HepG2 (cell line): ENCODE measurements around the gene CUL2. TPM values are rescaled to one million over a fixed set of nuclear protein-coding genes. Genes with fewer than 3 reads are reported as not detected.

Experiments
- ARNT2 ChIP-seq: sonication (generic); formaldehyde crosslinking; IDR thresholded peaks from 2 replicates; pipeline ENCODE4 v1.8.0; 2022; ENCODE audit warnings: mild to moderate bottlenecking, low read depth, missing genetic modification reagents, moderate library complexity
- CCAR2 ChIP-seq: fragments of 200-400 bp; formaldehyde crosslinking; optimal IDR thresholded peaks from 2 replicates; pipeline ENCODE3; 2018; ENCODE audit warnings: low read depth, mild to moderate bottlenecking, low read length, moderate library complexity
- FOSL1 ChIP-seq: sonication (generic); formaldehyde crosslinking; IDR thresholded peaks from 2 replicates; pipeline ENCODE4 v1.9.0; 2021; ENCODE audit warnings: missing genetic modification reagents, borderline replicate concordance
- GTF3A ChIP-seq: sonication (generic); formaldehyde crosslinking; conservative IDR thresholded peaks from 2 replicates; pipeline ENCODE4 v1.4.0; 2020; ENCODE audit warnings: mild to moderate bottlenecking, missing genetic modification reagents
- HNF4A ChIP-seq: sonication (generic); formaldehyde crosslinking; IDR thresholded peaks from 2 replicates; pipeline ENCODE4 v1.4.0; 2020; ENCODE audit warnings: missing genetic modification reagents
- MXI1 ChIP-seq: IDR thresholded peaks from 3 replicates; pipeline ENCODE4 v1.6.1; 2012; ENCODE audit warnings: low read depth, low read length, inconsistent platforms, borderline replicate concordance
- RAD21 ChIP-seq: fragments of 450-650 bp; formaldehyde crosslinking; IDR thresholded peaks from 2 replicates; pipeline ENCODE4 v1.5.0; 2020; ENCODE audit warnings: mild to moderate bottlenecking
- RXRB ChIP-seq: IDR thresholded peaks from 2 replicates; pipeline ENCODE4 v1.6.1; 2016; ENCODE audit warnings: borderline replicate concordance, missing genetic modification reagents, missing compliant biosample characterization
- SOX6 ChIP-seq, 2 experiments: fragments of 450-650 bp in 1 of 2; sonication (generic) in 1 of 2; formaldehyde crosslinking in 1 of 2; IDR thresholded peaks; 2 replicates each; pipeline versions ENCODE4 v1.4.0 to v1.6.1; 2017 to 2020; ENCODE audit warnings: antibody characterized with exemption in 1 of 2, mild to moderate bottlenecking in 1 of 2, missing genetic modification reagents in 1 of 2
- TGIF2 ChIP-seq: IDR thresholded peaks from 2 replicates; pipeline ENCODE4 v1.6.1; 2016; ENCODE audit warnings: control low read depth, missing compliant biosample characterization
- TP53 ChIP-seq: sonication (generic); formaldehyde crosslinking; conservative IDR thresholded peaks from 2 replicates; pipeline ENCODE4 v1.4.0; 2020; ENCODE audit warnings: missing genetic modification reagents
- ZFP37 ChIP-seq: sonication (generic); formaldehyde crosslinking; IDR thresholded peaks from 2 replicates; pipeline ENCODE4 v1.4.0; 2020; ENCODE audit warnings: missing genetic modification reagents, borderline replicate concordance
- ZNF101 ChIP-seq: sonication (generic); formaldehyde crosslinking; IDR thresholded peaks from 2 replicates; pipeline ENCODE4 v1.4.0; 2020; ENCODE audit warnings: mild to moderate bottlenecking, low read depth, missing genetic modification reagents, borderline replicate concordance
- ZNF136 ChIP-seq: sonication (generic); formaldehyde crosslinking; IDR thresholded peaks from 2 replicates; pipeline ENCODE4 v1.8.1; 2022; ENCODE audit warnings: low read depth, mild to moderate bottlenecking, moderate library complexity, missing genetic modification reagents
- ZNF138 ChIP-seq: sonication (generic); formaldehyde crosslinking; IDR thresholded peaks from 2 replicates; pipeline ENCODE4 v1.5.0; 2020; ENCODE audit warnings: mild to moderate bottlenecking, low read depth, missing genetic modification reagents
- ZNF326 ChIP-seq: sonication (generic); formaldehyde crosslinking; IDR thresholded peaks from 2 replicates; pipeline ENCODE4 v1.4.0; 2020; ENCODE audit warnings: missing genetic modification reagents, borderline replicate concordance
- ZNF558 ChIP-seq: sonication (generic); formaldehyde crosslinking; IDR thresholded peaks from 2 replicates; pipeline ENCODE4 v1.9.0; 2022; ENCODE audit warnings: mild to moderate bottlenecking, missing genetic modification reagents, borderline replicate concordance
- ZNF746 ChIP-seq: sonication (generic); formaldehyde crosslinking; IDR thresholded peaks from 2 replicates; pipeline ENCODE4 v1.8.0; 2022; ENCODE audit warnings: mild to moderate bottlenecking, missing genetic modification reagents
- ZNF790 ChIP-seq: sonication (generic); formaldehyde crosslinking; IDR thresholded peaks from 2 replicates; pipeline ENCODE4 v1.8.0; 2022; ENCODE audit warnings: missing genetic modification reagents, mild to moderate bottlenecking, borderline replicate concordance
- polyA plus RNA-seq, 8 experiments: library from polyadenylated mRNA; depleted of rRNA in 3 of 8; stranded (reverse) in 7 of 8; unstranded in 1 of 8; fragments of >200 nt; fragmentation: Illumina TruSeq in 4 of 8; extraction: Trizol in 4 of 8; gene quantifications; 2 replicates each; pipeline versions ENCODE4 v1.2.1 to v1.2.3, GENCODE V29; 2011 to 2016; ENCODE audit warnings: low read depth in 4 of 8, missing spikeins in 1 of 8, mixed read lengths in 1 of 8; ENCODE audit not compliant: insufficient read depth in 1 of 8
- total RNA-seq, 5 experiments: library from RNA; depleted of rRNA; stranded (reverse); fragments of >200 nt; fragmentation: Illumina TruSeq; extraction: Trizol; gene quantifications; 2 replicates each; pipeline ENCODE4 v1.2.3, GENCODE V29; 2016; ENCODE audit warnings: low read depth in 1 of 5
- TF ChIP-seq, protein P1 (sequence below): IDR thresholded peaks from 2 replicates; pipeline ENCODE4 v1.6.1; 2018; ENCODE audit warnings: missing genetic modification reagents
- TF ChIP-seq, protein P2 (sequence below): sonication (generic); formaldehyde crosslinking; IDR thresholded peaks from 2 replicates; pipeline ENCODE4 v1.4.0; 2020; ENCODE audit warnings: missing genetic modification reagents
- TF ChIP-seq, protein P3 (sequence below): sonication (generic); formaldehyde crosslinking; IDR thresholded peaks from 2 replicates; pipeline ENCODE4 v1.5.0; 2020; ENCODE audit warnings: missing genetic modification reagents, mild to moderate bottlenecking, borderline replicate concordance

CUL2 gene
- total and polyA plus RNA-seq, 2 of the 13 experiments (the other 11 are each of a cell fraction or from before 2014, with no cell fraction given) = 9.6 to 33.1 TPM

DNA sequence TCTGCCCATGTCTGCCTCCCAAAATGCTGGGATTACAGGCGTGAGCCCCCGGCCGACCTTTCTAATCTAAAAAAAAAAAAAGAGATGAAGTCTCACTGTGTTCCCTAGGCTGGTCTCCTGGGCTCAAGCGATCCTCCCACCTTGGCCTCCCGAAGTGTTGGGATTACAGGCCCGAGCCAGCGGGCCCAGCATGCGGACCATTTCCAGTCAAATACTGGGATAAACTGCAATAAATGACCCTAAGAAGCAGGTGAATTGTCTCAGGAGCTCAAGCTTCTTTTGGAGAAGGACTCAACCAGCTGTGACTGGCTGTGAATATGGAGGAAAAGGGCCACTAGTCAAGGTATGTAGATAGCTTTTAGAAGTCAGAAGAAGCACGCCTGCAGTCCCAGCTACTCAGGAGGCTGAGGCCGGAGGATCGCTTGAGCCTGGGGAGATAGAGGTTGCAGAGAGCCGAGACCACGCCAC is 36.0 kb upstream of the CUL2 start (continued):
- peak; percentile 7; the same call in 1 of the 2 replicates for TF ChIP-seq TGIF2 (CRISPR knock-in tag)
- TF ChIP-seq, protein P1, sequence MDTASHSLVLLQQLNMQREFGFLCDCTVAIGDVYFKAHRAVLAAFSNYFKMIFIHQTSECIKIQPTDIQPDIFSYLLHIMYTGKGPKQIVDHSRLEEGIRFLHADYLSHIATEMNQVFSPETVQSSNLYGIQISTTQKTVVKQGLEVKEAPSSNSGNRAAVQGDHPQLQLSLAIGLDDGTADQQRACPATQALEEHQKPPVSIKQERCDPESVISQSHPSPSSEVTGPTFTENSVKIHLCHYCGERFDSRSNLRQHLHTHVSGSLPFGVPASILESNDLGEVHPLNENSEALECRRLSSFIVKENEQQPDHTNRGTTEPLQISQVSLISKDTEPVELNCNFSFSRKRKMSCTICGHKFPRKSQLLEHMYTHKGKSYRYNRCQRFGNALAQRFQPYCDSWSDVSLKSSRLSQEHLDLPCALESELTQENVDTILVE (CRISPR knock-in tag) = no peak
- TF ChIP-seq HNF4A (CRISPR knock-in tag) = 0 out of 2 replicates have a peak, but pooled peaks have one; percentile 4
- TF ChIP-seq, protein P2, sequence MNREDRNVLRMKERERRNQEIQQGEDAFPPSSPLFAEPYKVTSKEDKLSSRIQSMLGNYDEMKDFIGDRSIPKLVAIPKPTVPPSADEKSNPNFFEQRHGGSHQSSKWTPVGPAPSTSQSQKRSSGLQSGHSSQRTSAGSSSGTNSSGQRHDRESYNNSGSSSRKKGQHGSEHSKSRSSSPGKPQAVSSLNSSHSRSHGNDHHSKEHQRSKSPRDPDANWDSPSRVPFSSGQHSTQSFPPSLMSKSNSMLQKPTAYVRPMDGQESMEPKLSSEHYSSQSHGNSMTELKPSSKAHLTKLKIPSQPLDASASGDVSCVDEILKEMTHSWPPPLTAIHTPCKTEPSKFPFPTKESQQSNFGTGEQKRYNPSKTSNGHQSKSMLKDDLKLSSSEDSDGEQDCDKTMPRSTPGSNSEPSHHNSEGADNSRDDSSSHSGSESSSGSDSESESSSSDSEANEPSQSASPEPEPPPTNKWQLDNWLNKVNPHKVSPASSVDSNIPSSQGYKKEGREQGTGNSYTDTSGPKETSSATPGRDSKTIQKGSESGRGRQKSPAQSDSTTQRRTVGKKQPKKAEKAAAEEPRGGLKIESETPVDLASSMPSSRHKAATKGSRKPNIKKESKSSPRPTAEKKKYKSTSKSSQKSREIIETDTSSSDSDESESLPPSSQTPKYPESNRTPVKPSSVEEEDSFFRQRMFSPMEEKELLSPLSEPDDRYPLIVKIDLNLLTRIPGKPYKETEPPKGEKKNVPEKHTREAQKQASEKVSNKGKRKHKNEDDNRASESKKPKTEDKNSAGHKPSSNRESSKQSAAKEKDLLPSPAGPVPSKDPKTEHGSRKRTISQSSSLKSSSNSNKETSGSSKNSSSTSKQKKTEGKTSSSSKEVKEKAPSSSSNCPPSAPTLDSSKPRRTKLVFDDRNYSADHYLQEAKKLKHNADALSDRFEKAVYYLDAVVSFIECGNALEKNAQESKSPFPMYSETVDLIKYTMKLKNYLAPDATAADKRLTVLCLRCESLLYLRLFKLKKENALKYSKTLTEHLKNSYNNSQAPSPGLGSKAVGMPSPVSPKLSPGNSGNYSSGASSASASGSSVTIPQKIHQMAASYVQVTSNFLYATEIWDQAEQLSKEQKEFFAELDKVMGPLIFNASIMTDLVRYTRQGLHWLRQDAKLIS (CRISPR knock-in tag) = no peak
- 0 out of 2 replicates have a peak, but pooled peaks have one; percentile 3 for TF ChIP-seq ZNF101
- TF ChIP-seq ZNF558 (CRISPR knock-in tag) = 0 out of 2 replicates have a peak, but pooled peaks have one; percentile 34
- TF ChIP-seq ZNF790 = 0 out of 2 replicates have a peak, but pooled peaks have one; percentile 14
- TF ChIP-seq, protein P3, sequence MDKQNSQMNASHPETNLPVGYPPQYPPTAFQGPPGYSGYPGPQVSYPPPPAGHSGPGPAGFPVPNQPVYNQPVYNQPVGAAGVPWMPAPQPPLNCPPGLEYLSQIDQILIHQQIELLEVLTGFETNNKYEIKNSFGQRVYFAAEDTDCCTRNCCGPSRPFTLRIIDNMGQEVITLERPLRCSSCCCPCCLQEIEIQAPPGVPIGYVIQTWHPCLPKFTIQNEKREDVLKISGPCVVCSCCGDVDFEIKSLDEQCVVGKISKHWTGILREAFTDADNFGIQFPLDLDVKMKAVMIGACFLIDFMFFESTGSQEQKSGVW (CRISPR knock-in tag) = no peak
- TF ChIP-seq GTF3A (CRISPR knock-in tag) = 0 out of 2 replicates have a peak, but pooled peaks have one; percentile 52
- no peak for TF ChIP-seq MXI1
- TF ChIP-seq SOX6 (IDR thresholded peaks at IDR 0.05) = no peak
- no peak for TF ChIP-seq SOX6 (CRISPR knock-in tag; IDR thresholded peaks at IDR 0.05)
- TF ChIP-seq TP53 = 0 out of 2 replicates have a peak, but pooled peaks have one; percentile 64
- no peak for TF ChIP-seq ZNF136 (CRISPR knock-in tag)
- 0 out of 2 replicates have a peak, but pooled peaks have one; percentile 2 for TF ChIP-seq RAD21 (CRISPR knock-in tag)
- 0 out of 2 replicates have a peak, but pooled peaks have one; percentile 36 for TF ChIP-seq ZFP37
- 0 out of 2 replicates have a peak, but pooled peaks have one; percentile 0 for TF ChIP-seq RXRB (CRISPR knock-in tag)
- TF ChIP-seq FOSL1 (CRISPR knock-in tag) = peak; percentile 31; the same call in 1 of the 2 replicates
- no peak for TF ChIP-seq ZNF138 (CRISPR knock-in tag)
- 0 out of 2 replicates have a peak, but pooled peaks have one; percentile 1 for TF ChIP-seq ARNT2 (CRISPR knock-in tag)
- no peak for TF ChIP-seq ZNF326
- TF ChIP-seq CCAR2 = no peak
- no peak for TF ChIP-seq ZNF746 (CRISPR knock-in tag)
- TF ChIP-seq, all 625 proteins: peak for 32
